Suprapubic skin (tissue), 4 donors: ENCODE measurements around the gene IL19.

Experiments used
- CTCF ChIP-seq, 2 donors: fragments of 200-600 bp in 1 of 2; fragments of 450-650 bp in 1 of 2; sonication (generic) in 1 of 2; IDR thresholded peaks; one replicate each; pipeline ENCODE4 v1.5.1; 2016 to 2019; ENCODE audit warnings: antibody characterized with exemption in 2 of 2, mild to moderate bottlenecking in 1 of 2, moderate library complexity in 1 of 2
- EP300 ChIP-seq: sonication (generic); formaldehyde crosslinking; IDR thresholded peaks from one replicate; pipeline ENCODE4 v1.6.1; 2017; ENCODE audit warnings: antibody characterized with exemption
- POLR2A ChIP-seq, 2 donors: fragments of 450-650 bp; IDR thresholded peaks; one replicate each; pipeline ENCODE4 v1.6.1; 2017; ENCODE audit warnings: antibody characterized with exemption in 2 of 2, mild to moderate bottlenecking in 2 of 2, moderate library complexity in 2 of 2
- POLR2AphosphoS5 ChIP-seq, 3 donors: sonication (generic); formaldehyde crosslinking; IDR thresholded peaks; one replicate each; pipeline ENCODE4 v1.6.1; 2017; ENCODE audit warnings: antibody characterized with exemption in 3 of 3

DNA sequence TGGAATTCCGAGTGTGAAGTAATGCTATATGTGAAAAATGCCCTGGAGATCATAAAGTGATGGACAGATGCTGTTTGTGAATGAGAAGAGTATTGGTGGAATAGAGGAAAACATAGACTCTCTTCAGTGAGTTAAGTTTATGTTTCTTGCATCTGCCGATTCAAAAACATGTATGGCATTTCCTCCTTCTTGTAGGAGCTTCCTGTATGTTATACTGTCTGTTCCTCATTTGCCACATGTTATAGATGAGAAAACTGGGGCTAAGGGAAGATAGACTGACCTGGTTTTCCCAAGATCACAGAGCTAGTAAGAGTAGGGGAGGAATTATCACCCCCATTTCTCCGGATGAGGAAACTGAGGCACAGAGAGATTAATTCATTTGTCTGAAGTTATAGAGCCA lies 53.8 kb downstream of the IL19 start:
- no peak for TF ChIP-seq POLR2A (IDR thresholded peaks at IDR 0.05)
- TF ChIP-seq CTCF (IDR thresholded peaks at IDR 0.05): no peak
- no peak for TF ChIP-seq POLR2AphosphoS5 (IDR thresholded peaks at IDR 0.05)
- no peak for TF ChIP-seq EP300
